PC-9 (cell line): ENCODE measurements around the gene SMC2.

Experiments used
- EZH2 ChIP-seq: fragments of 200-600 bp; sonication (generic); IDR thresholded peaks from 2 replicates; pipeline ENCODE4 v1.8.0; 2017; ENCODE audit warnings: antibody characterized with exemption, low read depth
- TF ChIP-seq, protein P1 (sequence below): fragments of 200-600 bp; sonication (generic); conservative IDR thresholded peaks from 2 replicates; pipeline ENCODE4 v1.6.1; 2017; ENCODE audit warnings: mixed run types, antibody characterized with exemption, mild to moderate bottlenecking, moderate library complexity

DNA sequence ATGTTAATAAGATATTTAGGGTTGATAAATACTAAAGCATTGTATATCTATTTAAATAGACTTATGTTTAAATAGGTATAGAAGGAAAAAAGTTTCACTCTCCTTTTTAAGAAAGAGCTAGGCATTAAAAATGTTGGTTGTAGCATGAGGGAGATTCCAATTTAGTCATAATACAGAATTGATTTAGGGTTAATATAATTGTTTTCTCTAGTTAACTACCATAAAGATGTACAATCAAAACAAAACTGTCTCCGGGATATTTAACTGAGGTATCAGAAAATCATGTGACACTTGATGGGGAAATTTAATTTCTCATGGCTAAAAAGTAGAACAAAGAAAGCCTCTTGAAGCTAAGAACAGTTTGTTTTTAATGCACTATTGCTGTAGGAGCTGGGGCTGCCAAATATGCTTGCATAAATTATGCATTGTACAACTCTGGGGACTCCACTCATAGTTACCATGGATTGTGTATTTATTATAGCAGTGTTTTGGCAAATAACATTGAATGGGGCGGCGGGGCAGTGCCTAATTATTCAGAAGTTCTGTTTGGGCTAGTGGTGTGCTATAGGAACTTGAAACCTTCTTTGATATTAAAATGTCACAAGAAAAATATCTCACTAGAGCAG is 44.2 kb downstream of the SMC2 start:
- no peak for TF ChIP-seq EZH2
- TF ChIP-seq, protein P1, sequence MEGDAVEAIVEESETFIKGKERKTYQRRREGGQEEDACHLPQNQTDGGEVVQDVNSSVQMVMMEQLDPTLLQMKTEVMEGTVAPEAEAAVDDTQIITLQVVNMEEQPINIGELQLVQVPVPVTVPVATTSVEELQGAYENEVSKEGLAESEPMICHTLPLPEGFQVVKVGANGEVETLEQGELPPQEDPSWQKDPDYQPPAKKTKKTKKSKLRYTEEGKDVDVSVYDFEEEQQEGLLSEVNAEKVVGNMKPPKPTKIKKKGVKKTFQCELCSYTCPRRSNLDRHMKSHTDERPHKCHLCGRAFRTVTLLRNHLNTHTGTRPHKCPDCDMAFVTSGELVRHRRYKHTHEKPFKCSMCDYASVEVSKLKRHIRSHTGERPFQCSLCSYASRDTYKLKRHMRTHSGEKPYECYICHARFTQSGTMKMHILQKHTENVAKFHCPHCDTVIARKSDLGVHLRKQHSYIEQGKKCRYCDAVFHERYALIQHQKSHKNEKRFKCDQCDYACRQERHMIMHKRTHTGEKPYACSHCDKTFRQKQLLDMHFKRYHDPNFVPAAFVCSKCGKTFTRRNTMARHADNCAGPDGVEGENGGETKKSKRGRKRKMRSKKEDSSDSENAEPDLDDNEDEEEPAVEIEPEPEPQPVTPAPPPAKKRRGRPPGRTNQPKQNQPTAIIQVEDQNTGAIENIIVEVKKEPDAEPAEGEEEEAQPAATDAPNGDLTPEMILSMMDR = no peak
